HEK293T (cell line): ENCODE results near the gene ITGB5.

Experiments
- BHLHE40 ChIP-seq: fragments of 450-650 bp; IDR thresholded peaks from 2 replicates; pipeline ENCODE4 v1.6.1; 2016; ENCODE audit warnings: mild to moderate bottlenecking, moderate library complexity, borderline replicate concordance
- FOXA1 ChIP-seq: fragments of 450-650 bp; IDR thresholded peaks from 2 replicates; pipeline ENCODE4 v1.6.1; 2016; ENCODE audit warnings: mild to moderate bottlenecking
- HDGF ChIP-seq: fragments of 450-650 bp; IDR thresholded peaks from 2 replicates; pipeline ENCODE4 v1.6.1; 2017; ENCODE audit warnings: antibody characterized with exemption, borderline replicate concordance
- LEF1 ChIP-seq: fragments of 450-650 bp; IDR thresholded peaks from 2 replicates; pipeline ENCODE4 v1.6.1; 2017; ENCODE audit warnings: mild to moderate bottlenecking, borderline replicate concordance
- PKNOX1 ChIP-seq: fragments of 450-650 bp; IDR thresholded peaks from 2 replicates; pipeline ENCODE4 v1.6.1; 2016
- SP1 ChIP-seq: fragments of 450-650 bp; IDR thresholded peaks from 2 replicates; pipeline ENCODE4 v1.6.1; 2017
- TARDBP ChIP-seq: fragments of 450-650 bp; IDR thresholded peaks from 2 replicates; pipeline ENCODE4 v1.6.1; 2016
- ZNF384 ChIP-seq: fragments of 450-650 bp; IDR thresholded peaks from 2 replicates; pipeline ENCODE4 v1.6.1; 2016

- TF ChIP-seq LEF1 (no peak), FOXA1 (no peak), PKNOX1 (no peak), TARDBP (no peak), SP1 (no peak), BHLHE40 (no peak), ZNF384 (no peak), HDGF (no peak)
These were observed 94.7 kb downstream of the ITGB5 start for GRCh38 chr3:124792341-124793040.
